Mesenchymal stem cell (in vitro differentiated cells and primary cell): ENCODE results near the gene NTRK3.

Experiments used
- DNase-seq: peaks from one replicate; pipeline ENCODE4 v3.0.0-alpha.2; 2013
- H2AFZ ChIP-seq: one replicate; pipeline ENCODE4 v1.6.1; 2013; ENCODE audit warnings: low read depth, mild to moderate bottlenecking, control low read depth, inconsistent platforms, low read length, moderate library complexity
- H2AK5ac ChIP-seq: 2 replicates; pipeline ENCODE4 v1.6.1; 2013; ENCODE audit warnings: low read length, moderate library complexity, mild to moderate bottlenecking, inconsistent platforms; ENCODE audit not compliant: severe bottlenecking
- H2BK120ac ChIP-seq: one replicate; pipeline ENCODE4 v1.6.1; 2013; ENCODE audit warnings: low read depth, mild to moderate bottlenecking, inconsistent platforms, low read length, moderate library complexity
- H2BK12ac ChIP-seq, 2 experiments: one replicate each; pipeline ENCODE4 v1.6.1; 2013; ENCODE audit warnings: inconsistent platforms in 2 of 2, low read length in 2 of 2, mild to moderate bottlenecking in 2 of 2, moderate library complexity in 2 of 2, control low read depth in 1 of 2
- H2BK15ac ChIP-seq: one replicate; pipeline ENCODE4 v1.6.1; 2013; ENCODE audit warnings: mild to moderate bottlenecking, low read depth, inconsistent platforms; ENCODE audit not compliant: poor library complexity, severe bottlenecking
- H2BK5ac ChIP-seq: 2 replicates; pipeline ENCODE4 v1.6.1; 2013; ENCODE audit warnings: low read depth, mild to moderate bottlenecking, low read length, control low read depth, inconsistent platforms; ENCODE audit not compliant: poor library complexity, severe bottlenecking
- H3K14ac ChIP-seq, 2 experiments: one replicate each; pipeline ENCODE4 v1.6.1; 2013; ENCODE audit warnings: inconsistent platforms in 2 of 2, low read length in 2 of 2, control low read depth in 1 of 2, mild to moderate bottlenecking in 1 of 2, moderate library complexity in 1 of 2
- H3K18ac ChIP-seq, 2 experiments: one replicate each; pipeline ENCODE4 v1.6.1; 2013; ENCODE audit warnings: inconsistent platforms in 2 of 2, low read length in 2 of 2, control low read depth in 1 of 2, low read depth in 1 of 2, mild to moderate bottlenecking in 1 of 2
- H3K23ac ChIP-seq, 2 experiments: one replicate each; pipeline ENCODE4 v1.6.1; 2013; ENCODE audit warnings: inconsistent platforms in 2 of 2, low read length in 2 of 2, mild to moderate bottlenecking in 2 of 2, moderate library complexity in 2 of 2, control low read depth in 1 of 2
- H3K27ac ChIP-seq: 2 replicates; pipeline ENCODE4 v1.5.1; 2013; ENCODE audit warnings: mild to moderate bottlenecking, moderate library complexity, low read length, control low read depth, inconsistent platforms; ENCODE audit not compliant: poor library complexity, severe bottlenecking
- H3K27me3 ChIP-seq, 2 experiments: 2 replicates each; pipeline versions ENCODE4 v1.6.1 to v1.7.0; 2013; ENCODE audit warnings: low read length in 2 of 2, mild to moderate bottlenecking in 2 of 2, moderate library complexity in 2 of 2, control low read depth in 1 of 2, inconsistent platforms in 1 of 2; ENCODE audit not compliant: control insufficient read depth in 1 of 2, insufficient read depth in 1 of 2
- H3K36me3 ChIP-seq, 2 experiments: 2 replicates each; pipeline versions ENCODE4 v1.6.1 to v1.7.0; 2013; ENCODE audit warnings: low read length in 2 of 2, control low read depth in 1 of 2, inconsistent platforms in 1 of 2, low read depth in 1 of 2, mild to moderate bottlenecking in 1 of 2; ENCODE audit not compliant: insufficient read depth in 2 of 2, control insufficient read depth in 1 of 2
- H3K4ac ChIP-seq, 2 experiments: one replicate each; pipeline ENCODE4 v1.6.1; 2013; ENCODE audit warnings: inconsistent platforms in 2 of 2, low read length in 2 of 2, mild to moderate bottlenecking in 2 of 2, moderate library complexity in 2 of 2, control low read depth in 1 of 2, low read depth in 1 of 2
- H3K4me1 ChIP-seq: 2 replicates; pipeline ENCODE4 v1.6.1; 2013; ENCODE audit warnings: low read depth, low read length, control low read depth; ENCODE audit not compliant: control insufficient read depth, insufficient read depth
- H3K4me2 ChIP-seq: 2 replicates; pipeline ENCODE4 v1.6.1; 2013; ENCODE audit warnings: low read length, mild to moderate bottlenecking, inconsistent platforms; ENCODE audit not compliant: poor library complexity, severe bottlenecking
- H3K4me3 ChIP-seq, 2 experiments: 2 replicates each; pipeline versions ENCODE4 v1.5.1 to v1.7.0; 2013; ENCODE audit warnings: low read length in 2 of 2, mild to moderate bottlenecking in 2 of 2, control low read depth in 1 of 2, low read depth in 1 of 2; ENCODE audit not compliant: insufficient read depth in 1 of 2
- H3K79me1 ChIP-seq: replicated peaks from 2 replicates; pipeline ENCODE4 v1.6.1; 2013; ENCODE audit warnings: mild to moderate bottlenecking, control low read depth, low read length, inconsistent platforms; ENCODE audit not compliant: poor library complexity, severe bottlenecking
- H3K9ac ChIP-seq: 2 replicates; pipeline ENCODE4 v1.7.0; 2013; ENCODE audit warnings: mild to moderate bottlenecking, low read length, moderate library complexity
- H3K9me3 ChIP-seq: 2 replicates; pipeline ENCODE4 v1.7.0; 2013; ENCODE audit warnings: mild to moderate bottlenecking, low read length; ENCODE audit not compliant: control insufficient read depth
- H4K8ac ChIP-seq: one replicate; pipeline ENCODE4 v1.6.1; 2013; ENCODE audit warnings: inconsistent platforms, mild to moderate bottlenecking, low read length, moderate library complexity
- H4K91ac ChIP-seq: one replicate; pipeline ENCODE4 v1.6.1; 2013; ENCODE audit warnings: mild to moderate bottlenecking, low read length, inconsistent platforms
- WGBS: methylation state at CpG from one replicate; pipeline ENCODE4 v1.1.7; 2013; ENCODE audit warnings: mixed read lengths; 5-methylcytosine and 5-hydroxymethylcytosine counted together

NTRK3 gene

GRCh38 chr15:87849181-87849580 is 407.4 kb downstream of the NTRK3 start:
- Histone ChIP-seq H3K27me3 (no peaks in the 10 kb centered on the region), H3K23ac (no peak overlapping the region), H4K8ac (no peak overlapping the region), H2BK5ac (no peak overlapping the region), H3K4me1 (no peaks in the 10 kb centered on the region), H2AFZ (no peak overlapping the region), H3K4me3 (no peak overlapping the region), H2BK120ac (no peak overlapping the region), H3K9ac (no peak overlapping the region), H3K36me3 (no peaks in the 10 kb centered on the region), H3K9me3 (no peaks in the 10 kb centered on the region), H3K4ac (no peak overlapping the region), H2BK12ac (no peak overlapping the region), H4K91ac (no peak overlapping the region), H3K18ac (no peak overlapping the region), H3K79me1 (no peaks in the 10 kb centered on the region), H3K4me2 (no peak overlapping the region), H2BK15ac (no peak overlapping the region), H3K14ac (no peak overlapping the region), H2AK5ac (no peak overlapping the region), H3K27ac (no peak overlapping the region)
- DNase-seq = no peak
- WGBS = 100% methylated on average over 1 of the region's 2 CpGs

GRCh38 chr15:87848012-87848411 is 408.5 kb downstream of the NTRK3 start:
- no peaks in the 10 kb centered on the region for H3K79me1 ChIP-seq
- WGBS = no CpG with 5 or more reads among the region's 1 CpG
- no peak overlapping the region for H3K9ac ChIP-seq

GRCh38 chr15:87846746-87847145 is 409.8 kb downstream of the NTRK3 start:
- no peaks in the 10 kb centered on the region for H3K79me1 ChIP-seq
- H3K4me3 ChIP-seq = no peak overlapping the region
- H3K18ac ChIP-seq = no peak overlapping the region
- H3K9ac ChIP-seq = no peak overlapping the region
- H2AFZ ChIP-seq = no peak overlapping the region
- no peak overlapping the region for H2BK120ac ChIP-seq
- no peak overlapping the region for H4K91ac ChIP-seq
- no peak overlapping the region for H2BK15ac ChIP-seq
- H3K27me3 ChIP-seq = peaks cover 0 to 8% of the 10 kb centered on the region in 2 experiments
- H3K14ac ChIP-seq = no peak overlapping the region
- no peak overlapping the region for H3K4ac ChIP-seq
- DNase-seq = no peak
- no peaks in the 10 kb centered on the region for H3K36me3 ChIP-seq
- no peaks in the 10 kb centered on the region for H3K9me3 ChIP-seq
- no peaks in the 10 kb centered on the region for H3K4me1 ChIP-seq
- no peak overlapping the region for H3K27ac ChIP-seq
- H4K8ac ChIP-seq = no peak overlapping the region
- no peak overlapping the region for H2BK5ac ChIP-seq
- no peak overlapping the region for H3K4me2 ChIP-seq
- 100% methylated on average over 2 of the region's 3 CpGs for WGBS
- H3K23ac ChIP-seq = no peak overlapping the region
- H2BK12ac ChIP-seq = no peak overlapping the region
- H2AK5ac ChIP-seq = no peak overlapping the region

More at GRCh38 chr15:87848012-87848411, 408.5 kb downstream of the NTRK3 start:
- Histone ChIP-seq H3K27ac (no peak overlapping the region), H3K36me3 (no peaks in the 10 kb centered on the region), H2BK12ac (no peak overlapping the region), H3K27me3 (peaks cover 0 to 3% of the 10 kb centered on the region in 2 experiments), H2BK120ac (no peak overlapping the region), H3K18ac (no peak overlapping the region), H3K4me2 (no peak overlapping the region), H3K9me3 (no peaks in the 10 kb centered on the region), H2BK15ac (no peak overlapping the region), H3K14ac (no peak overlapping the region), H2AK5ac (no peak overlapping the region), H2BK5ac (no peak overlapping the region), H3K23ac (no peak overlapping the region), H3K4me1 (no peaks in the 10 kb centered on the region), H4K8ac (no peak overlapping the region), H3K4ac (no peak overlapping the region), H3K4me3 (no peak overlapping the region), H4K91ac (no peak overlapping the region), H2AFZ (no peak overlapping the region)
- no peak for DNase-seq

GRCh38 chr15:87843312-87843711 is 413.2 kb downstream of the NTRK3 start:
- H2AK5ac ChIP-seq = no peak overlapping the region
- H3K4me3 ChIP-seq = no peak overlapping the region
- H3K9ac ChIP-seq = no peak overlapping the region
- H3K4me2 ChIP-seq = no peak overlapping the region
- H3K36me3 ChIP-seq = no peaks in the 10 kb centered on the region
- H3K4me1 ChIP-seq = no peaks in the 10 kb centered on the region
- H3K23ac ChIP-seq = no peak overlapping the region
- no peak overlapping the region for H4K8ac ChIP-seq
- peaks cover 7% of the 10 kb centered on the region for H3K9me3 ChIP-seq
- 94% methylated on average over 3 of the region's 3 CpGs for WGBS
- H3K14ac ChIP-seq = peak overlapping the region in 1 of 2 experiments; percentile 39
- DNase-seq = no peak
- H3K18ac ChIP-seq = no peak overlapping the region
- no peak overlapping the region for H3K4ac ChIP-seq
- no peak overlapping the region for H2BK120ac ChIP-seq
- no peak overlapping the region for H2BK15ac ChIP-seq
- peaks cover 0 to 8% of the 10 kb centered on the region in 2 experiments for H3K27me3 ChIP-seq
- no peak overlapping the region for H2BK12ac ChIP-seq
- no peaks in the 10 kb centered on the region for H3K79me1 ChIP-seq
- H2BK5ac ChIP-seq = no peak overlapping the region
- H2AFZ ChIP-seq = no peak overlapping the region
- no peak overlapping the region for H3K27ac ChIP-seq
- no peak overlapping the region for H4K91ac ChIP-seq
